ENCODE measurements around the gene NUDT17. TPM values are rescaled to one million over a fixed set of nuclear protein-coding genes. Genes with fewer than 3 reads are reported as not detected.
A peak's percentile ranks its signal among the peaks of the same experiment; 100 is the strongest.

Gene NUDT17
- total RNA-seq, 3 donors from 2014 or later (not counting 1 experiment from before 2014, with no cell fraction given) = 3.3 to 4.9 (median 3.4) TPM

- TF ChIP-seq, protein P1, sequence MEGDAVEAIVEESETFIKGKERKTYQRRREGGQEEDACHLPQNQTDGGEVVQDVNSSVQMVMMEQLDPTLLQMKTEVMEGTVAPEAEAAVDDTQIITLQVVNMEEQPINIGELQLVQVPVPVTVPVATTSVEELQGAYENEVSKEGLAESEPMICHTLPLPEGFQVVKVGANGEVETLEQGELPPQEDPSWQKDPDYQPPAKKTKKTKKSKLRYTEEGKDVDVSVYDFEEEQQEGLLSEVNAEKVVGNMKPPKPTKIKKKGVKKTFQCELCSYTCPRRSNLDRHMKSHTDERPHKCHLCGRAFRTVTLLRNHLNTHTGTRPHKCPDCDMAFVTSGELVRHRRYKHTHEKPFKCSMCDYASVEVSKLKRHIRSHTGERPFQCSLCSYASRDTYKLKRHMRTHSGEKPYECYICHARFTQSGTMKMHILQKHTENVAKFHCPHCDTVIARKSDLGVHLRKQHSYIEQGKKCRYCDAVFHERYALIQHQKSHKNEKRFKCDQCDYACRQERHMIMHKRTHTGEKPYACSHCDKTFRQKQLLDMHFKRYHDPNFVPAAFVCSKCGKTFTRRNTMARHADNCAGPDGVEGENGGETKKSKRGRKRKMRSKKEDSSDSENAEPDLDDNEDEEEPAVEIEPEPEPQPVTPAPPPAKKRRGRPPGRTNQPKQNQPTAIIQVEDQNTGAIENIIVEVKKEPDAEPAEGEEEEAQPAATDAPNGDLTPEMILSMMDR (IDR thresholded peaks at IDR 0.05) = no peak
- DNase-seq (peak; percentile 29 to 68), ATAC-seq (peak; percentile 28 to 40 (median 35))
- Mint-ChIP-seq H3K36me3 (peaks cover 8% of the 10 kb centered on the region), H3K27me3 (ENCODE audit: low read depth in 2 of 2) (no peaks in the 10 kb centered on the region), H3K4me1 (peaks cover 11 to 36% of the 10 kb centered on the region in 2 donors), H3K4me3 (peak overlapping the region; percentile 94), H3K9me3 (no peaks in the 10 kb centered on the region), H3K27ac (peak overlapping the region; percentile 79 to 96)
- Histone ChIP-seq H3K9me3 (ENCODE audit: control insufficient read depth, insufficient read depth, low read length) (no peaks in the 10 kb centered on the region), H3K4me1 (ENCODE audit: control insufficient read depth, insufficient read depth, low read length) (peaks cover 18% of the 10 kb centered on the region), H3K27me3 (ENCODE audit: control insufficient read depth, insufficient read depth, low read length) (no peaks in the 10 kb centered on the region), H3K27ac (ENCODE audit: low read length) (peak overlapping the region; percentile 74), H3K36me3 (ENCODE audit: control insufficient read depth, insufficient read depth, low read length) (peaks cover 26% of the 10 kb centered on the region), H3K4me3 (ENCODE audit: low read length) (peak overlapping the region; percentile 94)
- intact Hi-C loops (cut with micrococcal nuclease) = loop anchor here (2.0 to 5.0 kb wide), 2 partner anchors 60 to 179 kb away; partner anchors contain the start of gene PEX11B
- WGBS (ENCODE audit: insufficient coverage) = under 1% methylated on average over 30 of the region's 35 CpGs
Measured at GRCh38 chr1:145858238-145858900, 12.9 kb downstream of the NUDT17 start.

GRCh38 chr1:145858901-145859490 lies 13.6 kb downstream of the NUDT17 start, which contains the start of gene PIAS3:
Gene PIAS3 (minus strand): TSS chr1:145859081. CDS start chr1:145858990, 91 bp downstream.
- no peaks in the 10 kb centered on the region for H3K9me3 ChIP-seq (ENCODE audit: control insufficient read depth, insufficient read depth, low read length)
- ATAC-seq (peak; percentile 85 to 93 (median 89)), DNase-seq (peak; percentile 80 to 88)
- TF ChIP-seq, protein P1 (IDR thresholded peaks at IDR 0.05) = no peak
- peaks cover 18% of the 10 kb centered on the region for H3K4me1 ChIP-seq (ENCODE audit: control insufficient read depth, insufficient read depth, low read length)
- peaks cover 20% of the 10 kb centered on the region for H3K36me3 ChIP-seq (ENCODE audit: control insufficient read depth, insufficient read depth, low read length)
- no peaks in the 10 kb centered on the region for H3K27me3 ChIP-seq (ENCODE audit: control insufficient read depth, insufficient read depth, low read length)
- Mint-ChIP-seq H3K4me1 (peaks cover 11 to 36% of the 10 kb centered on the region in 2 donors), H3K27ac (peak within 1 kb of the TSS; percentile 79 to 96), H3K36me3 (peaks cover 8% of the 10 kb centered on the region), H3K9me3 (no peaks in the 10 kb centered on the region), H3K27me3 (ENCODE audit: low read depth in 2 of 2) (no peaks in the 10 kb centered on the region), H3K4me3 (peak within 1 kb of the TSS; percentile 94)
- H3K27ac ChIP-seq (ENCODE audit: low read length) = peak within 1 kb of the TSS; percentile 74
- 0% methylated on average over 41 of the region's 42 CpGs for WGBS (ENCODE audit: insufficient coverage)
- intact Hi-C loops (cut with micrococcal nuclease) = loop anchor here (2.0 to 5.0 kb wide), 2 partner anchors 60 to 178 kb away; partner anchors contain the start of gene PEX11B
- peak within 1 kb of the TSS; percentile 94 for H3K4me3 ChIP-seq (ENCODE audit: low read length)

DNA sequence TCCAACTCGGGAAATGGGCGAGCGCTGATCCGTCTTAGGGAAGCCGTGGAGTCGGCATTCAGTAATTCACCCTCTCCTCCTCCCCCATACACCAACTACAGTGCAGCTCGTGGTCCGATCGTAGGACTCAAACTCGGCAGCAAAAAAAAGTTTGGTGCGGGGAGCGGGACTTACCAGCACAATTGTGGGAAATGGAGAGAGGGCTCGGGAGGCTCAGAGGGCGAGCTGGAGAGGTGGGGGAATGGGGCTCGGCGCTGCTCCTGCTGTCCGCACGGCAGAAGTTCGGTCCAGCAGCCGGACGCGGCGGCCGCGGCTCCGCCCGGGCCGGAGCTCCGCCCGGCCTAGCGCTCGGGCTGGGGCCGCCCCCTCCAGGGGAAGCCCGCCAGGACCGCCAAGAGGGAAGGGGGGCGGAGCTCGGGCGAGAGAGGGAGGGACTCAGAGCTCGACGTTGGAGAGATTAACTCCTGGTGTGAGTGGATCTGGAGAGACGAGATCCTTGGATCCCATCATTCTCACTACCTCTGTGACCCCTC lies 14.1 kb downstream of the NUDT17 start:
- peak; percentile 74 to 87 (median 75) for ATAC-seq
- Mint-ChIP-seq H3K4me3 (peak overlapping the region; percentile 94), H3K27me3 (ENCODE audit: low read depth in 2 of 2) (no peaks in the 10 kb centered on the region), H3K27ac (peak overlapping the region; percentile 79 to 96), H3K4me1 (peaks cover 11 to 36% of the 10 kb centered on the region in 2 donors), H3K9me3 (no peaks in the 10 kb centered on the region), H3K36me3 (peaks cover 8% of the 10 kb centered on the region)
- DNase-seq = peak; percentile 73 to 84
- peaks cover 18% of the 10 kb centered on the region for H3K4me1 ChIP-seq (ENCODE audit: control insufficient read depth, insufficient read depth, low read length)
- intact Hi-C loops (cut with micrococcal nuclease) = loop anchor here (2.0 to 5.0 kb wide), 2 partner anchors 59 to 178 kb away; partner anchors contain the start of gene PEX11B
- no peaks in the 10 kb centered on the region for H3K9me3 ChIP-seq (ENCODE audit: control insufficient read depth, insufficient read depth, low read length)
- H3K4me3 ChIP-seq (ENCODE audit: low read length) = peak overlapping the region; percentile 94
- H3K27me3 ChIP-seq (ENCODE audit: control insufficient read depth, insufficient read depth, low read length) = no peaks in the 10 kb centered on the region
- WGBS (ENCODE audit: insufficient coverage) = under 1% methylated on average over 39 of the region's 41 CpGs
- peaks cover 17% of the 10 kb centered on the region for H3K36me3 ChIP-seq (ENCODE audit: control insufficient read depth, insufficient read depth, low read length)
- TF ChIP-seq, protein P1 (IDR thresholded peaks at IDR 0.05) = no peak
- H3K27ac ChIP-seq (ENCODE audit: low read length) = peak overlapping the region; percentile 74
